ACC112 (cell line): ENCODE measurements around the gene REEP1.

Experiments
- H2AFZ ChIP-seq: fragments of 200-600 bp; sonication (generic); one replicate; pipeline ENCODE4 v1.6.0; 2017; ENCODE audit warnings: antibody characterized with exemption, low read length; ENCODE audit not compliant: unreplicated experiment
- H3K27ac ChIP-seq: fragments of 200-600 bp; sonication (generic); 2 replicates; pipeline ENCODE4 v1.5.1; 2014; ENCODE audit warnings: low read depth, mild to moderate bottlenecking, antibody characterized with exemption, low read length, moderate library complexity
- H3K27me3 ChIP-seq: fragments of 200-600 bp; sonication (generic); 2 replicates; pipeline ENCODE4 v1.6.1; 2014; ENCODE audit warnings: mild to moderate bottlenecking, antibody characterized with exemption, low read length, moderate library complexity, mixed read lengths; ENCODE audit not compliant: insufficient read depth
- H3K36me3 ChIP-seq: fragments of 200-600 bp; sonication (generic); 2 replicates; pipeline ENCODE4 v1.6.1; 2016; ENCODE audit warnings: mild to moderate bottlenecking, antibody characterized with exemption, low read length, moderate library complexity, mixed read lengths; ENCODE audit not compliant: insufficient read depth
- H3K4me1 ChIP-seq: fragments of 200-600 bp; sonication (generic); one replicate; pipeline ENCODE4 v1.6.1; 2016; ENCODE audit warnings: low read length, mixed read lengths; ENCODE audit not compliant: insufficient read depth, unreplicated experiment, control insufficient read depth
- H3K4me3 ChIP-seq: fragments of 200-600 bp; sonication (generic); 2 replicates; pipeline ENCODE4 v1.5.1; 2014; ENCODE audit warnings: mild to moderate bottlenecking, low read depth, low read length
- H3K79me2 ChIP-seq: fragments of 200-600 bp; sonication (generic); one replicate; pipeline ENCODE4 v1.6.0; 2016; ENCODE audit warnings: low read length; ENCODE audit not compliant: control insufficient read depth, unreplicated experiment, insufficient read depth

The REEP1 gene

GRCh38 chr2:86271248-86271647 is 66.2 kb downstream of the REEP1 start:
- Histone ChIP-seq H3K4me3 (no peak overlapping the region), H3K27ac (no peak overlapping the region), H3K79me2 (no peaks in the 10 kb centered on the region), H3K36me3 (no peaks in the 10 kb centered on the region), H3K27me3 (peaks cover 28% of the 10 kb centered on the region), H3K4me1 (peaks cover 13% of the 10 kb centered on the region), H2AFZ (no peak overlapping the region)

- H3K4me3 ChIP-seq: no peak overlapping the region
- peaks cover 37% of the 10 kb centered on the region for H3K27me3 ChIP-seq
- no peak overlapping the region for H3K27ac ChIP-seq
- H3K79me2 ChIP-seq: no peaks in the 10 kb centered on the region
- H2AFZ ChIP-seq: no peak overlapping the region
- no peaks in the 10 kb centered on the region for H3K4me1 ChIP-seq
- no peaks in the 10 kb centered on the region for H3K36me3 ChIP-seq
Observed at GRCh38 chr2:86263956-86264355, 73.5 kb downstream of the REEP1 start.

- Histone ChIP-seq H3K4me1 (no peaks in the 10 kb centered on the region), H3K36me3 (no peaks in the 10 kb centered on the region), H2AFZ (no peak overlapping the region), H3K27ac (no peak overlapping the region), H3K4me3 (no peak overlapping the region), H3K27me3 (peaks cover 16% of the 10 kb centered on the region), H3K79me2 (no peaks in the 10 kb centered on the region)
Observed at GRCh38 chr2:86260978-86261377, 76.4 kb downstream of the REEP1 start.

DNA sequence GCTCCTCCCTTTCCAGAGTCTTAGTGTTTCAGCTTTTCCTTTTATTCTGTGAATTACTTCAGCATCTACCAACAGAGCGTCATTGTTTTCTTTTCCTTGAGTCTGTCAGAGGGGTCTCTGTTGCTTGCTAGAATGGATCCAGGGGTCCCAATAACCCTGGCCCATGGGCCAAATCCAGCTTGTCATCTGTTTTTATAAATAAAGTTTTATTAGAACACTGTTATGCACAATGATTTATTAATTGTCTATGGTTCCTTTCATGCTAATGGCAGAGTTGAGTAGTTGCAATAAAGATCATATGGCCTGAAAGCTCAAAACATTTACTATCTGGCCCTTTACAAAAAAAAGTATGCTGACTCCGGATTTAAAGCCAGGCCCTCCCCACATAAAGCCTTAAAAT is 79.3 kb downstream of the REEP1 start:
- no peaks in the 10 kb centered on the region for H3K36me3 ChIP-seq
- no peaks in the 10 kb centered on the region for H3K79me2 ChIP-seq
- H3K4me3 ChIP-seq: no peak overlapping the region
- no peak overlapping the region for H2AFZ ChIP-seq
- H3K27me3 ChIP-seq: peaks cover 37% of the 10 kb centered on the region
- no peaks in the 10 kb centered on the region for H3K4me1 ChIP-seq
- no peak overlapping the region for H3K27ac ChIP-seq

DNA sequence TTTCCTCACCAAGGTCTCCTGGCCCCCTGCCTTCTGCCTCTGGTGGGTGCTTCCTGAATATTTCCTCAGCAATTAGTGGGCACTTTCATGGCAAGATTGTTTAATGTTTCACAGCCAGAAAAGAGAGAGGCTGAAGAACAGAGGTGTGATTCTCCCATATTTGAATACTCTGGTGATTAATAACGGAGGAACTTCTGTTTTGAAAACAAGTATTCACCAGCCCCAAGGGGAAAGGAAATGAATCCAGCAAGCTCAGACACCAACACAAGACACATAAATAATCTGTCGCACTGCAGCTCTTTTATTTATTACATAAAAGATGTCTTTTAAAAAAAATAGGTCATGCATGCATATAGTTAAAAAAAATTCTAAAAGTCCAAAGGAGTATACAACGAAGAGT is 80.4 kb downstream of the REEP1 start:
- no peak overlapping the region for H3K27ac ChIP-seq
- peaks cover 42% of the 10 kb centered on the region for H3K27me3 ChIP-seq
- no peak overlapping the region for H3K4me3 ChIP-seq
- H3K79me2 ChIP-seq: no peaks in the 10 kb centered on the region
- H3K36me3 ChIP-seq: no peaks in the 10 kb centered on the region
- no peaks in the 10 kb centered on the region for H3K4me1 ChIP-seq
- no peak overlapping the region for H2AFZ ChIP-seq

- Histone ChIP-seq H2AFZ (no peak overlapping the region), H3K27ac (no peak overlapping the region), H3K4me3 (no peak overlapping the region), H3K36me3 (no peaks in the 10 kb centered on the region), H3K4me1 (no peaks in the 10 kb centered on the region), H3K27me3 (peaks cover 47% of the 10 kb centered on the region), H3K79me2 (no peaks in the 10 kb centered on the region)
Observed at GRCh38 chr2:86256300-86256699, 81.1 kb downstream of the REEP1 start.

- no peaks in the 10 kb centered on the region for H3K79me2 ChIP-seq
- no peaks in the 10 kb centered on the region for H3K36me3 ChIP-seq
- peaks cover 43% of the 10 kb centered on the region for H3K27me3 ChIP-seq
- no peak overlapping the region for H3K27ac ChIP-seq
- H2AFZ ChIP-seq: no peak overlapping the region
- H3K4me3 ChIP-seq: no peak overlapping the region
- no peaks in the 10 kb centered on the region for H3K4me1 ChIP-seq
Observed at GRCh38 chr2:86254576-86255538, 82.6 kb downstream of the REEP1 start.

GRCh38 chr2:86253424-86253823 is 84.0 kb downstream of the REEP1 start:
- no peaks in the 10 kb centered on the region for H3K4me1 ChIP-seq
- no peaks in the 10 kb centered on the region for H3K79me2 ChIP-seq
- no peaks in the 10 kb centered on the region for H3K36me3 ChIP-seq
- H3K27me3 ChIP-seq: peaks cover 43% of the 10 kb centered on the region
- no peak overlapping the region for H3K27ac ChIP-seq
- no peak overlapping the region for H3K4me3 ChIP-seq
- no peak overlapping the region for H2AFZ ChIP-seq

DNA sequence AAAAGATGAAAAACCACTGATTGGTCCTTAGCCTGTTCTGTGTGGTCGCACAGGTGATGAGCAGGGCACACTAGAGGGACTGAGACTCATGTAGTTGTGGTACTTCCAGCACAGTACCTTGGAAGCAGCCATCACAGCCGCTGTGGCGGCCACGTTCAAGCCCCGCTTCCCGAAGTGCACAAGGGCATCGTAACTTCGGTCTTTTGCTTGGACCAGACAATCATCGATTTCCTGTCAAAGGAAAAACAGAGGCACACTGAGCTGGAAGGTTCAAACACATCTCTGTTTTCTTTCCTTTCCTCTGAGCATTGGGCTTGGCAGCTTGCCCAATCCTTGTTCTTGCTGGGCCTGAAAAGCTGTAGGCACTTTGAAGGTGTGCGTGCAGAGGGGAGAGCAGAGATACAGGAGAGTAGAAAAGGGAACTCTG is 85.6 kb downstream of the REEP1 start:
- Histone ChIP-seq H3K36me3 (no peaks in the 10 kb centered on the region), H3K27ac (no peak overlapping the region), H3K4me3 (no peak overlapping the region), H2AFZ (no peak overlapping the region), H3K79me2 (no peaks in the 10 kb centered on the region), H3K4me1 (no peaks in the 10 kb centered on the region), H3K27me3 (peaks cover 43% of the 10 kb centered on the region)

DNA sequence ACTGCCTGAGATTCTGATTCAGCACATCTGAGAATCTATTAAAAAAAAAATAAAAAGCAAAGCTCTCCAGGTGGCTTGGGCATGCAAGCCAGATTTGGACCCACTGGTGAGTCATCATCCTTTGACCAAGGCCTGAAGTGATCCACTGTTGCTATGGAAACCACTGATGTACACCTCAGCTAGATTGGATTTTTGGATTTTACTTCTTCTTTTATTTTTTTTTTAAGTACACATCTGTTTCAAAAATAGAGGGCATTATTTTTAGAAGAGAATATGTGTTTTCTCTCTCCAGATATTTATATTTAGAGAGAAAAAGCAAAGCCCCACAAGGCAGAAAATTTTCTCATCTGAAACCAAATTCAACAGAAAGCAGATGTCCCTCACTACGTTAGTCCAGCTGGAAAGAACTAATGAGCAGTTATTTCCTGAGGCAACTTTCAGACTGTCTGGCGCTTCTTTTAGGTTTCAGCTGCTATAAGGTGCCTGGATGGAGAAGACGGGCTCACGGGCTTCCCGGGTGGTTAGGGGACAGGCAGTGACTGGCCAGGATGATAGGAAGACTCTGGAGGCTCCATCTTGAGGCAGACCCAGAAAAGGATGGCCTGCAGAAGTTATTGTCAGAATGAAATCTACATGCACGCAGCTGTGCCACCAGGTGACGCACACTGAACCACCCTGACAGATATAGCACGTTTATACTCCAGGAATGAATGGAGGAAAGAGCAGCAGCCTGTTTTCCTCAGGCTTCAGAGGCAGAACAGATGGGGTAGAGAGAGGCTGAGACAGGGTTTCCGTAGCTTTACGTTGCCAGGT is 87.6 kb downstream of the REEP1 start:
- Histone ChIP-seq H3K79me2 (no peaks in the 10 kb centered on the region), H2AFZ (no peak overlapping the region), H3K27ac (no peak overlapping the region), H3K36me3 (no peaks in the 10 kb centered on the region), H3K4me3 (no peak overlapping the region), H3K27me3 (peaks cover 37% of the 10 kb centered on the region), H3K4me1 (no peaks in the 10 kb centered on the region)
